IPS DF 4.7 (cell line): ENCODE measurements around the gene TAB3.
A peak's percentile ranks its signal among the peaks of the same experiment; 100 is the strongest.

Experiments
- DNase-seq: peaks from one replicate; pipeline ENCODE4 v3.0.0-alpha.2; 2013; ENCODE audit warnings: low spot score; ENCODE audit errors: extremely low read depth

The TAB3 gene

DNA sequence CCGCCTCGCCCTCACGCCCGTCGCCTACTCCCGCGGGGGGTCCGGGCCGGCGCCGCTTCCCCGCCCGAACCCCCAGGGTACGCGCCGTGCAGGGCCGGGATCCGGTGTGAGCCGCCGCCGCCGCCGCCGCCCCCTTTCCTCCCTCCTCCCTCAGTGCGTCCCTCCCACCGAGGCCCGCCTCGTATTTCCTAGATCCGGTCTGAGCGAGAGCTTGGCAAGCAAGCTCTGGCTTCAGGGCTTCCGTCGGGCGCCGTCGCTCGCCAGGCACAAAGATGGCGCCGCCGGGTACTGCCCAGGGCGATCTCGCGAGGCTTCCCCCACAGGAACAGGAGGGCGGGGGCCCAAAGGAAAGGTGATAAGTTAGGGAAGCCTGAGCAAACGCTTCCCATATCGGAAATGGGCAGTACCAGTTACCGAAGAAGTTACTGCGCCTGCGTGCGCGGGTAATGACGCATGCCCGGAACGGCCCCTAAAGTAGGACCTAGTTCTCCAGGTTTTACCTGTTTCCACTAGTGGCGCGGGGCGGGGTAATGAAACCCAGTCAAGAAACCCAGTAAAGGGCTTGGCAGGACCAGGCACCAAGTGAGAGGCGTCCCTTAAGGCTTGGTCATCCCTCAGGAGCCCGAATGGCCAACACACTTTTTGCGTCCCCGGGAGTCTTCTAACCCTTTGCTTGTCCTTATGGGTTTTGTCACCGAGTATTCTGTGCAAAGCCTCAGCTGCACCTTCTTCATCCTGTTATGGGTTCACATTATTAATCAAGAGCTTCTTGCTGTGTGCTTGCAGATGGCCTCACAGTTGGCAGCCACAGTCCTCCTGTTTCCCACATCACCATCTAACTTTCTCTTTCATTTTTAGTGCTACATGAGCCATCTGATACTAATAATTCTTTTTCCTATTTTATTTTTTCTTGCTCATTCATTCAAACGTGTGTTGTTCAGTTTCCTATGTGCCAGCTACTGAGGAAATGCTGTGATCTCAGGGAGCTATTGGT is at the start of gene TAB3:
TSS of gene TAB3 (minus strand) at position 108 of the 994 bp plus-strand sequence. CDS start 29,666 bp downstream, outside the sequence.
- DNase-seq = peak; percentile 74

DNA sequence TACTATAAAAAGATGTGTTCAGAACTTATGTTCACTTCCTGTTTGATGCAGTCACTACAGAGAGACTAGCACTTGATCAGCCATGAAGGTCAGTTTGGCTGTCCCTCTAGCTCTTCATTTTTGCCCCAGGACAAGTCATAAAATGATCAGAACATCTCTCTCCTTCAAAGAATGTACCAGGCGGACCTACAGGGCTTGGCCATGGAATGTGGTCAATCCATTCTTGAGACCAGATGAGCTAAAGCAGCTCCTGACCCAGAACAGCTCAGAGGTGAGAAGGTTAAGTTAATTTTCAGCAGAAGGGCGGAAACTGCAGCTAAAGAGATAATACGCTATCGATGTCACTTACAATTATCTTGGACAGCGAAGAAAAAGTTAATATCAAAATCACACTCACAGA is 49.2 kb upstream of the TAB3 start:
- no peak for DNase-seq

GRCh38 chrX:30935985-30936384 is 46.9 kb upstream of the TAB3 start:
- DNase-seq = no peak

DNA sequence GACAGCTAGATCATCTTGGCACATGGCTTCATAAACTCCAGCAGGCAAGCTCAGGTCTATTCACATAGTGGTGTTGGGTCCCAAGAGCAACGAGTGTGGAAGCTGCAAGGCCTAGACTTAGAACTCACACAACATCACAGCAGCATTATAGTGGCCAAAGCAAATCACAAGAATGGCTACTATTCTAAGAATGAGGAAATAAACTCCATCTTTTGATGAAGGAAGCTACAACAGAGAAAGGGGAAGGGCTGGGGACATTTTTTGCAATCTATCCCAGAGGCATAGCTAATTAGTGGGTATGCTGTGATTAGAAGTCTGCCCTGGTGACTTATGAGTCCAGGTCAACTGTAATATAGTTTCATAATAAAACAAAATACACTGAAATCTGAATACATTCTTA is 42.9 kb upstream of the TAB3 start:
- no peak for DNase-seq

DNA sequence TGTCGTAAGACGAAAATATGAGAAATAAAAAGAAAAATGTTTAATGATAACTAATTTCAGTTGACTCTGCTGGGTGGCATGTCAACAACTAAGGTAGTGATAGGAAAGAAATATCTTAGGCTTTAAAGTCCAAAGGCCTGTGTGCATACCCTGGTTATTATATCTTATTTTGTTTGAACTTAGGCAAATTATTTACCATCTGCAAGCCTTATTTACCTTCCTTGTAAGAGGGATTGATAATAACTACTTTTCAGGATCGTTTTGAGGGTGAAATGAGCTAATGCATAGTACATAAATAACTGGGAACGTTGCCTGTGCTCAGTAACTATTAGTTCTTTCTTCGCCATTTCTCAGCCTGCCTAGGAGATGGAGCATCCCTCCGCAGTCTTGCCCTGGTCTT is 41.6 kb upstream of the TAB3 start:
- DNase-seq = no peak

DNA sequence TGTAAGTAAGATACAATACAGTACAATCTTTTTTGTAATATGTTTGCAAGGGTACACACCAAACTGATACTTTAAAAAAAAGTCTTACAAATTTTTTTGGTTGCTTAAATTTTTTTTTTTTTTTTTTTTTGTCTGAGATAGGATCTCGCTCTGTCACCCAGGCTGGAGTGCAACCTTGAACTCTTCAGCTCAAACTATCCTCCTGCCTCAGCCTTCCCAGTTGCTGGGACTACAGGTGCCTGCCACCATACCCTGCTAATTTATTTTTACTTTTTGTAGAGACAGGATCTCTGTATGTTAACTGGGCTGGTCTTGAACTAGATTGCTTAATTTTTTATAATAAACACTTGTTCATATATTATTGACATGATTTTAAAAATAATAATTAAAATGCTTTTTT is 41.1 kb upstream of the TAB3 start:
- no peak for DNase-seq

DNA sequence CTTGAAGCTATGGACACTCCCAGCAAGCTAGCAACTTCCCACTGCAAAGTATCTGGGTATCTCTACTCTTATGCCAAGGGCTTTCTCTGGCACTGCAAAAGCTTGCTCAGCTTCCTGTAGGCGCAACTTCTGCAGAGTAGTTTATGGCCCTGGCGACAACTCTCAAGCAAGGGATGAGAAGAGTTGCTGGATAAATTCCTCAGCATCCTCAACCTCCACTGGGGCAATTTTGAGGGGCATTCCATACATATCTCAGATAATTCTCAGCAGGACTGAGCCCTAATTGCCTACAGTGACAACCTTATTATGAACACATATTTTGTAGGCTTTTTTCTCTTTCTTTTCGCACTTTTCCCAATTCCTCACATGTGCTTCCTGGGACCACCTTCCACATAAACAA is 31.2 kb upstream of the TAB3 start:
- no peak for DNase-seq

- no peak for DNase-seq
These were observed 29.4 kb upstream of the TAB3 start for GRCh38 chrX:30918480-30918879.

DNA sequence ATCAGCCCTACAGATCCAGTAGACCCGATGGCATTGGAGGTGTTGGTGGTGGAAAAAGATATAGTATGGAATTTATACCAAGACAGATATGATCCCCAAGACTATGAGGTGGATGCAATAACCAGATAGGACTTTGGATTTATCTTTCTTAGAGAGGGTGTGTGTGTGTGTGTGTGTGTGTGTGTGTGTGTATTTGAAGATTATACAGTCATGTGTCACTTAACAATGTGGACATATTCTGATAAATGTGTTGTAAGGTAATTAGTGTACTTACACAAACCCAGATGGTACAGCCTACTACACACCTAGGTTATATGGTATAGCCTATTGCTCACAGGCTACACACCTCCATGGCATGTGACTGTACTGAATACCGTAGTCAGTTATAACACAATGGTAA is 24.4 kb upstream of the TAB3 start:
- DNase-seq = no peak

- no peak for DNase-seq
These were observed 21.2 kb upstream of the TAB3 start for GRCh38 chrX:30910124-30910860.

- no peak for DNase-seq
These were observed 17.7 kb upstream of the TAB3 start for GRCh38 chrX:30906726-30907125.

DNA sequence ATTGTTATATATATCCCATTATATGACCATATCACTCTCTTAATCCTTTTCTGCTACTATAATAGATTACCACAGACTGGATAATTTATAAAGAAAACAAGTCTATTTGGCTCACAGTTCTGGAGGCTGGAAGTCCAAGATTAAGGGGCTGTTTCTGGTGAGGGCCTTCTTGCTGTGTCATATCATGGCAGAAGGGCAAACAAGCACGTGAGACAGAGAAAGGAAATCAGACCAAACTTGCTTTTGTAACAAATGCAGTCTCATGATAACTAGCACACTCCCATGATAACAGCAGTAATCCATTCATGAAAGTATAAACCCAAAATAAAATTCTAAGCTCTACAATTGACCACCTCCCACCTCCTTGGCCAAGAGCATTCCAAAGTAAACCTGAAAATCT is 16.3 kb upstream of the TAB3 start:
- DNase-seq = no peak

GRCh38 chrX:30904632-30905031 is 15.6 kb upstream of the TAB3 start:
- DNase-seq = no peak

DNA sequence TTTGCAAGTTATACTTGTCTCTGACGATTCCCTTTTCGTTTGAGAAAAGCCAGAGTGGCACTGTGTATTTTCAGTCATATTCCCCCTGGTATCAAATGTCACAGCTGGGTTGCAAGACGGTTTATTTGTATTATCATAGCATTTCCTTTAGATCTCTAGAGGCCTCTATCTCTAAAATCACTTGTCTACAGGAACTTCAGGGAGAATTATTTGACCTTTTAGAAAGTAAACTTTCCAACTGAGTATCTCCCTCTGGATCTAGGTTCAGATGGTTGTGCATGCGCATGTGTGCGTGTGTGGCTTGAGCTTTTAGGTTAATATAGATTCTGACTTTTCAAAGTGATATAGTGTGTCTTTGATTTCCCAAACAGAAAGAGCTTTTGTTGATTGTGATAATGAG is 15.1 kb upstream of the TAB3 start:
- no peak for DNase-seq

- DNase-seq = no peak
These were observed 11.2 kb upstream of the TAB3 start for GRCh38 chrX:30900227-30900626.

GRCh38 chrX:30898886-30899285 is 9.8 kb upstream of the TAB3 start:
- no peak for DNase-seq

DNA sequence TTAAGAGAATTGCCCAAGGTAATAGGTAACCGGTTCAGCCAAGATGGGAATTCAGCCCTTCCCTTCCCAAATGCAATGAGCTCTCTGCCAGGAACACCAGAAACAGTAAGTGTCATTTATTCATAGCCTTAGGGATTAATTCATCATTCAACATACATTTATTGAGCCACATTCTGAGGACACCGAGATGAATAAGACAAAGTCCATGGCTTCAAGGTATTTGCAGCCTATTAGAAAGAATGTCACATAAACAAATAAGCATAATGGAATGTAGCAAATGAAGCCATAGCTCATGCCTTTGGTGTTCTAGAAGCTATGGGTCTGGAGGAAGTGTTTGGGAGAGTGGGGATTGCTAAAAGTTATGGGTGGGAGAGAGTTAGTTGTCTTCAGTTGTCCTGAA is 6.3 kb upstream of the TAB3 start:
- DNase-seq = no peak

DNA sequence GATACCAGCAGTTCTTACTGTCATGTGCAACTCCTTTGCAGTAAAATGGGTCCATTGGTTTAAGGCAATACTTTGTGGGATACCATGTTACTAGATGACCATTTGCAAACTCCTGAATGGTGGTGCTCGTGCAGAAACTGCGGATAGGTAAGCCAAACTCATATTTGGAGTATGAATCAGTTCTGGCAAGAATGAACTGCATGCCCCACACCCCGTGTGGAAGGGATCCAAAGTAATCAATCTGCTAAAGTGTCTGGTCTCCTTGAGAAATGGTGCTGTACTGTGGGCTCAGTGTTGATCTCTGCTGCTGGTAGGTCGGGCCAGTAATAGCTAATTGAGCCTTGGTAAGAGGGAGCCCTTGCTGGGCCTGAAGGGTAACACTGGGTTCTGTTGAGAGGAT is 4.2 kb upstream of the TAB3 start:
- no peak for DNase-seq

GRCh38 chrX:30892591-30892990 is 3.5 kb upstream of the TAB3 start:
- DNase-seq = no peak

GRCh38 chrX:30888526-30889146 is 418 bp downstream of the TAB3 start:
- no peak for DNase-seq

DNA sequence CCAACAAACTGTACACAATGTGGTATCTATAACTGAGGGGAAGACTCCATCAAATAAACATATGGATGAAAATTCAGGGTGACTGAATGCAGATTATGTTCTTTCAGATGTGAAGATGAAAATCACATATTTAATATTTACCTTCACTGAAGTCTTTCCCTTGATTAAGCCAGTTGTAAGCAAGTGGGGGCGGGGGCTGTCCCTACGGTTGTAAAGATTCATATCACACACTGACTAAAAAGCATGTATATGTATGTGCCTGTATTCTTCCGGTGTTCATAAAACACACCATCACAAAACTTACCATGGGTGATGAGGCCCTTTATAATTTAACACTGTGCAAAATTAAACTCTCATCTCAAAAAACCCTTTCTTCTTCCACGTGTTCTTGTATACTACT is 1.3 kb downstream of the TAB3 start:
- no peak for DNase-seq

DNA sequence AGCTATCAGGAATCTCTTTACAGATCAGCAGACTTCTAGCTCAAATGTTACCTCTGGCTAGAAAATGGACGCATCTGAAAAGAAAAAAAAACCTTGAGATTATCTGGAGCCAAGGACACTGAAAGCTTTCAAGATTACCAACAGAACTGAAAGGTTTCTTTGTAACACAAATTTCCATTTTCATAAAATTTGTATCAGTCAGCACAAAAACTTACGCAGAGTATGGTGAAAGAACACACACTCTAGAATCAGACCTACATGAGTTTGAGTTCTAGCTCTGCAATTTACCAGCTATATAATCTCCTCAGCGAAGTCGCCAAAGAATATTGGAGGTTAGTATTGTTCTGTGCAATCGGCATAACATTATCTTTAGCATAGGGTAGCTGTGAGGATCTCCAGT is 1.8 kb downstream of the TAB3 start:
- DNase-seq = no peak
